IPS-15b (cell line): Measurements from ENCODE around the gene CELF4.

Experiments
- H3K27me3 ChIP-seq: one replicate; pipeline ENCODE4 v1.6.1; 2013; ENCODE audit warnings: low read length; ENCODE audit not compliant: control insufficient read depth, insufficient read depth
- H3K36me3 ChIP-seq: one replicate; pipeline ENCODE4 v1.6.1; 2013; ENCODE audit warnings: low read length; ENCODE audit not compliant: control insufficient read depth, insufficient read depth
- H3K4me1 ChIP-seq: one replicate; pipeline ENCODE4 v1.6.1; 2013; ENCODE audit warnings: mild to moderate bottlenecking, low read length; ENCODE audit not compliant: control insufficient read depth, insufficient read depth
- H3K4me3 ChIP-seq: one replicate; pipeline ENCODE4 v1.5.1; 2013; ENCODE audit warnings: low read depth, low read length
- H3K9ac ChIP-seq: one replicate; pipeline ENCODE4 v1.6.1; 2013; ENCODE audit warnings: low read depth, mild to moderate bottlenecking, low read length
- H3K9me3 ChIP-seq: one replicate; pipeline ENCODE4 v1.6.1; 2013; ENCODE audit warnings: mild to moderate bottlenecking, low read length; ENCODE audit not compliant: control insufficient read depth, insufficient read depth

Gene CELF4

DNA sequence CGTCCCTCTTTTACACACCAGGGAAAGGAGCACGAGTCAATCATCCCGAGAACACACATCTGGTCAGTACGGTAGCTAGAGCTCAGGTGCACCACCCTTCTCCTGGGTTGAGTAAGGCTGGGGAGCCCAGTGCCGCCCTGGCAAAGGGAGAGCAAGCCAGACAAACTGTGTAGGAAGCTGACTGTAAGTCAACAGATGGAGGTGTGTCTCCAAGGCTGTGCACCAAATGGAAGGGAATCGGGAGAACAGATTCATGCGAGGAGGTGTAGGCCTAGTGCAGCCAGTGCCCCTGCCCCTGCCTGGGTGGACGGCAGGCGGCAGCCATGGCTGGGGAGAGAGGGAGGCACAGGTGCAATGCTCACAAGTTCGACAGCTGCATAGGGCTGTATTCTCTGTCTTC is 65.7 kb downstream of the CELF4 start:
- Histone ChIP-seq H3K9me3 (no peaks in the 10 kb centered on the region), H3K27me3 (no peaks in the 10 kb centered on the region), H3K36me3 (no peaks in the 10 kb centered on the region), H3K4me3 (no peak overlapping the region), H3K9ac (no peak overlapping the region), H3K4me1 (no peaks in the 10 kb centered on the region)

DNA sequence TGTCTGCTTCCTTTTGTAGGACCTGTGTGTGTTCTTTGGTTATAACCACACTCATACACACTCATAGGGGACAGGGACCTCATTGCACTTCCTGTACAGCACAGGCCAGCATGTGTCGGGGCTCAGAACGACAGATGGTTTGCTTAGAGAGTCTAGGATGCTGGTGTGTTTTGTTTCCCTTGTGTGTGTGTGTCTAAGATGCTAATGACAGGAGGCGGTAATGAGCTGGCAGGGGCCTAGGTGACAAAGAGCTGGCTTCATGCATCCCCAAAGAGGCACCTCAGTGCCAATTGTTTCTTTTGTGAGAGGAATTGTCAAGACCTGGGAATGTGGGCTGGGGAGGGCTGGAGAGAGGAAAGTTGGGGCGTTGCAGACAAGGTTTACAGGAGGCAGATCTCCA is 66.6 kb downstream of the CELF4 start:
- H3K9ac ChIP-seq: no peak overlapping the region
- H3K4me3 ChIP-seq: no peak overlapping the region
- no peaks in the 10 kb centered on the region for H3K36me3 ChIP-seq
- no peaks in the 10 kb centered on the region for H3K4me1 ChIP-seq
- H3K27me3 ChIP-seq: no peaks in the 10 kb centered on the region
- H3K9me3 ChIP-seq: no peaks in the 10 kb centered on the region

DNA sequence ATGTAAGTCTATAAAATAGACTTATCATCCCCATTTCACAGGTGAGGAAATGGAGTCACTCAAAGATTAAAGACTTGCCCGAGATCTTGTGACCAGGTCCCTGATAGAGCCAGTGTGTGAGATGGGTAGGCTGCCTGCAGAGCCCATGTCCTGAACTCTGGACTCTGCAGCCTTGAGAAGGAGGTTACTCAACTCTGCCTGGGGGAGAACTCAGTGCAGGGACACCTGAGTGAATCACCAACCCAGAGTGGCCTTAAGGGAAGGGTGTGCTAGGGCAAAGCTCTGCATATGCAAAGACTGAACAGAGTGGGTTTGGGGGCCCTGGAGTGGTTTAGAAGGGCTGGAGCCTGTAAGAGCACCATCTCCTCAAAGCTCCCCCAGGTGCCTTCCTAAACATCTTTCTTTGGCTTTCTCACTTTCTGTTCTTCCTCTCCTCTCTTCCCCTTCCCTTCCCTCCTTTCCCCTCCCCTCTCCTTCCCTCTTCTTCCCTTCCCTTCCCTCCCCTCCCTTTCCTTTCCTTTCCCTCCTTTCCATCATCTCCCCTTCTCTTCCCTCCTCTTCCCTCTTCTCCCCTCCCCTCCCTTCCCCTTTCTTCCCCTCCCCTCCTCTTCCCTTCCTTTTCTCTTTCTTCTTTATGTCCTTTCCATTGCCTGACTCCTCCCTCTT is 67.6 kb downstream of the CELF4 start:
- no peaks in the 10 kb centered on the region for H3K4me1 ChIP-seq
- no peaks in the 10 kb centered on the region for H3K36me3 ChIP-seq
- no peak overlapping the region for H3K9ac ChIP-seq
- H3K9me3 ChIP-seq: no peaks in the 10 kb centered on the region
- H3K27me3 ChIP-seq: no peaks in the 10 kb centered on the region
- no peak overlapping the region for H3K4me3 ChIP-seq

DNA sequence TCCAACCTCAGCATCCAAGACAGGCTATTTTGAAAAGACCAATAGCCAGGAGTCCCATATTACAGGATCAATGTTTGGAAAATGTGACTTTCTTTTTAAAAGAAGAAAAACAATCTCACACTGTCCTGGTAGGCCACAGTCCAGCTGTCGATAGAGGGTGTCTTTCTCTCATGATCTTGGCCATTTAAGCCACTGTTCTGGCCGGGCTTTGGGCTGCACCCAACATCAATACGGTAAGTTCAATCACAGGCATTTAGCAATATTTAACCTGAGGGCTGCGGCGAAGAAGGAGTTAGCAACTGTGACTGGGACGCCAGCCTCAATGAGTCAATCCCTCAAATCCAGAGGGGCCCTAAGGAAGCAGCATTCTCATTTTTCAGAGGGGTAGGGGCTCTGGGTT is 69.0 kb downstream of the CELF4 start:
- Histone ChIP-seq H3K4me3 (no peak overlapping the region), H3K9ac (no peak overlapping the region), H3K4me1 (no peaks in the 10 kb centered on the region), H3K36me3 (no peaks in the 10 kb centered on the region), H3K27me3 (peaks cover 3% of the 10 kb centered on the region), H3K9me3 (no peaks in the 10 kb centered on the region)

DNA sequence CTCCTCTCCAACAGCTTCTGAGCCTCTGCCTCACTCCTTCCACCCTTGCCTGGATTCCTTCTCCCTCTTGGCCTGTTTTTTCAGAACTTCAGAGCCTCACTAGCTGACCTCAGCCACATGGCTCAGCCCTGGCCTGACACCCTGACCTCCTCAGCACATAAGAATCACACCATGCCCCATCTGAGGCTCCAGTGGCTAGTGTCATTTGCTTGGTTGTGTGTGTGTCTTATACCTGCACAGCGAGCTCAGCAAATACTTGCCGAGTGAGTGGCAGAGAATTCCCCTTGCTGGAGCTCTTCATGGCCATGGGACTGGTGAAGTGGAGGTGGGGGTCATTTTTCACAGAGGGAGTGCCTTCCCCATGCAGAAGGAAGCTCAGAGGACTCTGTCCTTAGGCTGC is 70.2 kb downstream of the CELF4 start:
- Histone ChIP-seq H3K27me3 (peaks cover 3% of the 10 kb centered on the region), H3K36me3 (no peaks in the 10 kb centered on the region), H3K9ac (no peak overlapping the region), H3K4me1 (peaks cover 6% of the 10 kb centered on the region), H3K9me3 (no peaks in the 10 kb centered on the region), H3K4me3 (no peak overlapping the region)

DNA sequence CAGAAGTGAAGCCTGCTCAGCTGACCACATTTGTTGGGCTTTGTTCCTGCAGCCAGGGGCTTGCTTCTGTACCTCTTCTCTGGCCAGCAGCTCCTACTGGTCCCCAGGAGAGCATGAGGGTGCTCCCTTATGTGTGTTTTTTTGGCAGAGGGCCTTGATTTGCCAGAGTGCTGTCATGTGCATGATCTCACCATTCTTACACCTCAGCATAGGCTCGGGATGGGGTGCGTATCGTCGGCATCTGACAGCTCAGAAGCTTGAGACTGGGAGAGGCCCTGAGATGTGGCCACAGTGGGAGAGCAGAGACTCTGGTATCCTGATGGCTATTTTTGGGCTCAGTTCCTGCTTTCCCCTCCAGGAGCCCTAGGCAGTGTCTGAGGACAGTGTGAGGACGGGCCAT is 71.2 kb downstream of the CELF4 start:
- Histone ChIP-seq H3K9me3 (no peaks in the 10 kb centered on the region), H3K4me1 (peaks cover 15% of the 10 kb centered on the region), H3K36me3 (no peaks in the 10 kb centered on the region), H3K27me3 (peaks cover 3% of the 10 kb centered on the region), H3K9ac (no peak overlapping the region), H3K4me3 (no peak overlapping the region)

DNA sequence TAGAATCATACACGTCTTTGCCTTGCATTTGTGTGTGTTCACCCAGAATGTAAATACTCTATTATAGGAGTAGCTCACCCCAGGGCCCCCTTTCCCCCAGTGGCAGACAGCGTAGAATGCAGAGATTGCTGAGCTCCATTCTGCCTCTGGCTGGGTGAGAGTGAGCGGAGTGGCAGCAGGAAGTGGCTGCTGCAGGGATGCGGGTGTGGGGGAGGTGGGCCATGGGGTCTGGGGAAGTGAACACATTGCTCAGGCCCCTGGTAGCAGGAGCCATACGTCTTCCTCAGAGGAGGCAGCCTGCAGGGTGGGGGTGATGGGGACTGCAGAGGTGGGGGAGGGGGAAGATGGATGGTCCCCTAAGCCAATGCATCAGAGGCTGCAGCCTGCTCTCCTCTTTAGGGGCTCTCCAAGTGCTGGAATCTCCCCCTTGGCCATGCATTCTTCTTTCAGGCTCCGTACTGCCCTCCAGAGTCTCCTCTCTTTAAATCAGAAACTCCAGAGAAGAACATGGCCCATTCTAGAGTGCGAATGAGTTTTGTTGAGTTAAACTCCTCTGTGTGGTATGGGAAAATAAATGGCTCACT is 72.2 kb downstream of the CELF4 start:
- peaks cover 7% of the 10 kb centered on the region for H3K27me3 ChIP-seq
- H3K9ac ChIP-seq: no peak overlapping the region
- H3K36me3 ChIP-seq: no peaks in the 10 kb centered on the region
- H3K4me1 ChIP-seq: peaks cover 19% of the 10 kb centered on the region
- H3K9me3 ChIP-seq: no peaks in the 10 kb centered on the region
- H3K4me3 ChIP-seq: no peak overlapping the region

DNA sequence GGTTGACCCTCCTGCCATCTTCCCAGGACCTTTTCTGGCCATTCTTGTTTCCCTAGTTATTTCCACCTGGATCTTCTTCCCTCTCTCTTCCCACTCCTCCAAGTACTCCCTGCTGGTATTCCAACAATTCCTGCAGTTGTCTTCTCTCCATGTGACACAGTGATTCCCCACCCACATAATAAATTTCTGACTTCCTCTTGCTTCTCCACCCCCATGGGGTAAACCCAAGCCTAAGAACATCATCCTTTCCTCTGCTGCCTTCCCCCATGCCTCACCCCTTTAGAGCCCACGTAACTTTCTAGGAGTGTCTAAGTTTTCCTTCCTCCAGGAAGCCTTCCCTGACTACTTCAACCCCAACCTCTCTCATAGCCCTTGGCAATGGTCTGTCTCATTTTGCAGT is 72.6 kb downstream of the CELF4 start:
- Histone ChIP-seq H3K36me3 (no peaks in the 10 kb centered on the region), H3K9ac (no peak overlapping the region), H3K9me3 (no peaks in the 10 kb centered on the region), H3K27me3 (peaks cover 11% of the 10 kb centered on the region), H3K4me3 (no peak overlapping the region), H3K4me1 (peaks cover 19% of the 10 kb centered on the region)

DNA sequence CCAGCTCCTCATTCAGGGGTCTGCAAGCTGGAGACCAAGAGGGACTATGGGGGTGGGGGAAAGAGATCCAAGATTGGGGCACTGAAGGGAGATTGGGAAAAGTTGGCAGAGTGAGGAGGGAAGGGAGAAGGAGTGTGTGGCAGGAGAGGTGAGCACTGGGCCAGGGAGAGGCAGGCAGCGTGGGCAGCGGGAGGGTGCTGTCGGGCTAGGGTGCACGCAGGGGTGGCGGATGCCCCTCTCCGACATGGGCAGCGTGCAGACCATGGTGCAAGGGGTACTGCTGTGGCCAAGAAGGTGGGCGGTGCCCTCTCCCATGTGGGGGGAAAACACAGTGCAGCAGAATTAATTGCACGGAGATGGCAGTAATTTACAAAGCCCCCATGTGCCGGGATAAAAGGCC is 74.1 kb downstream of the CELF4 start:
- peaks cover 19% of the 10 kb centered on the region for H3K4me1 ChIP-seq
- H3K4me3 ChIP-seq: no peak overlapping the region
- no peaks in the 10 kb centered on the region for H3K9me3 ChIP-seq
- H3K9ac ChIP-seq: no peak overlapping the region
- no peaks in the 10 kb centered on the region for H3K36me3 ChIP-seq
- H3K27me3 ChIP-seq: peaks cover 26% of the 10 kb centered on the region

DNA sequence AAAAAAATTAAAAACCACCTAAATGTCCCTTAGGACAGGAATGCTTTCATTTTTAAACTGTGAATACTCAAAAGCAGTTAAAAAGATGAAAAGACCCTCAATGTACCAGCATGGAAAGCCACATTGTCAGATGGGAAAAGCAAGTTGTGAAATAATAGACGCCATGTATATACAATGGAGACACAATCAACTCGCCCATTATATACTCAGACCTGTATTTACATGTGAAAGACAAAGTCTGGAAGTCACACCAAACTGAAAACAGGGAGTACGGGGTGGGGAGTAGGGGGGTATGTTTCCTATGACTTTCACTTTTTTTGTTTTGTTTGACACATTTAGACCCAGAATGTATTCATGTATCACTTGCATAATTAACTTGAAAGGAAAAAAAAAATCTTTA is 75.6 kb downstream of the CELF4 start:
- Histone ChIP-seq H3K27me3 (peaks cover 34% of the 10 kb centered on the region), H3K9me3 (no peaks in the 10 kb centered on the region), H3K4me1 (peaks cover 22% of the 10 kb centered on the region), H3K4me3 (no peak overlapping the region), H3K36me3 (no peaks in the 10 kb centered on the region), H3K9ac (no peak overlapping the region)

DNA sequence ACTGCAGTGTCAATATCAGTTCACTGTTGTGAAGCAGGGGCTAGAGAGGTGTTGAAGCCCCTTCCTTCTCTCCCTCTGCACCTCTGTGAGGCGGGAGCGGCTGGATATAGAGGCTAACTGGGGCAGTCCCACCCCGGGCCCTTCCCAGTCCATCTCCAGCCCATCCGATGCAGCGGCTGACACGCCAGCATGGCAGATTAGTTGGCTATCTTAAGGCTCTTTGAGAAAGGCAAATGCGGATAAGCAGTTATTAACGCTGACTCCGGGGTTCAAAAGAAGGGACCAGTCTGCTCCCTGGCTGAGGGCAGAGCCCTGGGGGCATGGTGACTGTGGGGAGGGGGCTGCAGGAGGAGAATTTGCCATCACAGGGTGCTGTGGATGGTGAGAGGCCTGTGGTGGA is 76.6 kb downstream of the CELF4 start:
- Histone ChIP-seq H3K36me3 (no peaks in the 10 kb centered on the region), H3K4me1 (peaks cover 24% of the 10 kb centered on the region), H3K9ac (no peak overlapping the region), H3K9me3 (no peaks in the 10 kb centered on the region), H3K4me3 (no peak overlapping the region), H3K27me3 (peaks cover 34% of the 10 kb centered on the region)

DNA sequence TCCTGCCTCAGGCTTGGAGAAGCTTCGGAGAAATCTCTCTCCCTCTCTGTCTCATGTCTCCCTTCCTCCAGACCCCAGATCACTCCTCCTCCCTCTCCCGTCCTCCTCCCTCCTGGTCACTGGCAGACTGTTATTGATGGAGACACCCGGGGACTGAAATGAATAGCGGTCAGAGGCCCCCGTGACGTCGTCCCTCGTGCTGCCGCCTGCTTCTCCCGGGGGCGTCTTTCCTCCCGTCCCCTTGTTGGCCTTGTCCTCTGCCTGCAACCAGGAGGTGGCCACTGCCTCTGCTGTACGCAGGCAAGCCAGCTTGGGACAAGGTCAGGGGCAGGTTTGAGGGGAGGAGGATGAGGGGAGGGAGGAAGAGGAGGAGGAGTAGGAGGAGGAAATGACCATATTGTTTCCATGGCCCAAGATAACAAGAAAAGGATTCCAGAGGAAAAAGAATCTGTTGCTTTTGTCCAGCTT is 78.2 kb downstream of the CELF4 start:
- H3K9me3 ChIP-seq: no peaks in the 10 kb centered on the region

More for the DNA sequence above, 78.2 kb downstream of the CELF4 start:
- peaks cover 35% of the 10 kb centered on the region for H3K4me1 ChIP-seq
- H3K27me3 ChIP-seq: peaks cover 32% of the 10 kb centered on the region
- H3K36me3 ChIP-seq: no peaks in the 10 kb centered on the region
- no peak overlapping the region for H3K9ac ChIP-seq
- no peak overlapping the region for H3K4me3 ChIP-seq
